Measurements from ENCODE around the gene IQCH. TPM values are rescaled to one million over a fixed set of nuclear protein-coding genes. Genes with fewer than 3 reads are reported as not detected.

Gene IQCH
- total and polyA plus RNA-seq, 9 of the 15 experiments (the other 6 are each of a cell fraction or from before 2014, with no cell fraction given): 1.8 to 3.9 (median 2.7) TPM

GRCh38 chr15:67384761-67385160, 130.2 kb downstream of the IQCH start:
- WGBS (ENCODE audit: insufficient coverage, low coverage, missing lambda C conversion rate): 8% methylated on average over 4 of the region's 4 CpGs
- CTCF ChIA-PET (ENCODE audit: low intra/inter-chr PET ratio): interaction anchor here (2.6 kb wide), 1 partner anchor 49 kb away, joined by 12 read pairs; no protein-coding TSS in a partner anchor
- DNase-seq (ENCODE audit: extremely low read depth in 1 of 4, low spot score in 3 of 4) (no peak), FAIRE-seq (no peak), ATAC-seq (no peak)
- no TSS peak for BruUV-seq (replicated peaks)
- Histone ChIP-seq H2AFZ (ENCODE audit: low read depth, low read length) (no peak overlapping the region), H3K4me3 (no peak overlapping the region), H3K9me3 (replicated peaks; ENCODE audit: control insufficient read depth, insufficient read depth, low read depth, low read length) (no peaks in the 10 kb centered on the region), H3K9ac (ENCODE audit: insufficient read depth in 1 of 2, low read depth in 2 of 2, low read length in 2 of 2) (no peak overlapping the region), H3K36me3 (ENCODE audit: control insufficient read depth, insufficient read depth, low read length) (no peaks in the 10 kb centered on the region), H3K4me1 (replicated peaks in 1 of 2; ENCODE audit: control insufficient read depth in 2 of 2, insufficient read depth in 2 of 2, low read length in 2 of 2) (no peaks in the 10 kb centered on the region; a peak in 1 of 5 replicates), H4K20me1 (replicated peaks; ENCODE audit: control insufficient read depth, insufficient read depth, low read length) (no peaks in the 10 kb centered on the region), H3K27me3 (ENCODE audit: control insufficient read depth in 2 of 2, insufficient read depth in 2 of 2, low read length in 2 of 2) (no peaks in the 10 kb centered on the region), H3K27ac (ENCODE audit: extremely low read depth, low read depth, low read length) (no peak overlapping the region), H3K79me2 (ENCODE audit: control insufficient read depth, insufficient read depth, low read length) (no peaks in the 10 kb centered on the region), H3K9me1 (ENCODE audit: control insufficient read depth, insufficient read depth, low read length) (no peaks in the 10 kb centered on the region), H3K4me2 (ENCODE audit: insufficient read depth, low read length) (no peak overlapping the region)
- TF ChIP-seq CBX8 (IDR thresholded peaks at IDR 0.05; ENCODE audit: borderline replicate concordance, extremely low read depth, low read depth, low read length, poor library complexity, severe bottlenecking): peak; percentile 82
- no peak for TF ChIP-seq SRSF3 (IDR thresholded peaks at IDR 0.05; ENCODE audit: insufficient read depth, low read length)
- TF ChIP-seq CBX2 (IDR thresholded peaks at IDR 0.05; ENCODE audit: insufficient read depth, low read length, poor library complexity, severe bottlenecking): peak; percentile 85
- TF ChIP-seq RB1 (IDR thresholded peaks at IDR 0.05; ENCODE audit: low read depth): no peak
- POLR2A ChIA-PET: no interaction called here
- intact Hi-C loops (cut with micrococcal nuclease) (loop anchor here (1.0 to 2.0 kb wide), 2 partner anchors 49 to 450 kb away; no protein-coding TSS in a partner anchor), in situ Hi-C loops (cut with MboI) (no loop called here)

GRCh38 chr15:67385971-67386370, 131.4 kb downstream of the IQCH start:
- H3K36me3 ChIP-seq (ENCODE audit: control insufficient read depth, insufficient read depth, low read length): no peaks in the 10 kb centered on the region
- no peak overlapping the region for H3K27ac ChIP-seq (ENCODE audit: extremely low read depth, low read depth, low read length)
- in situ Hi-C loops (cut with MboI) (no loop called here), intact Hi-C loops (cut with micrococcal nuclease) (loop anchor here (2.0 kb wide), 1 partner anchor 449 kb away; no protein-coding TSS in a partner anchor)
- FAIRE-seq: no peak
- H3K9me1 ChIP-seq (ENCODE audit: control insufficient read depth, insufficient read depth, low read length): no peaks in the 10 kb centered on the region
- H3K27me3 ChIP-seq (ENCODE audit: control insufficient read depth in 2 of 2, insufficient read depth in 2 of 2, low read length in 2 of 2): no peaks in the 10 kb centered on the region
- no peaks in the 10 kb centered on the region for H3K9me3 ChIP-seq (replicated peaks; ENCODE audit: control insufficient read depth, insufficient read depth, low read depth, low read length)
- H3K4me2 ChIP-seq (ENCODE audit: insufficient read depth, low read length): no peak overlapping the region
- no peak overlapping the region for H3K9ac ChIP-seq (ENCODE audit: insufficient read depth in 1 of 2, low read depth in 2 of 2, low read length in 2 of 2)
- no peaks in the 10 kb centered on the region; a peak in 1 of 5 replicates for H3K4me1 ChIP-seq (replicated peaks in 1 of 2; ENCODE audit: control insufficient read depth in 2 of 2, insufficient read depth in 2 of 2, low read length in 2 of 2)
- no peak for ATAC-seq
- CTCF ChIA-PET (ENCODE audit: low intra/inter-chr PET ratio): interaction anchor here (1.1 kb wide), 1 partner anchor 48 kb away, joined by 3 read pairs; no protein-coding TSS in a partner anchor
- no peak for DNase-seq (ENCODE audit: extremely low read depth in 1 of 4, low spot score in 3 of 4)
- no TSS peak for BruUV-seq (replicated peaks)
- no peaks in the 10 kb centered on the region for H3K79me2 ChIP-seq (ENCODE audit: control insufficient read depth, insufficient read depth, low read length)
- no peak overlapping the region for H3K4me3 ChIP-seq
- TF ChIP-seq HSF4 (CRISPR knock-in tag; IDR thresholded peaks at IDR 0.05; ENCODE audit: borderline replicate concordance) (no peak), MCM3 (IDR thresholded peaks at IDR 0.05) (no peak), SRSF1 (IDR thresholded peaks at IDR 0.05; ENCODE audit: low read depth, low read length) (no peak), GATAD2A (IDR thresholded peaks at IDR 0.05) (no peak), RAD21 (CRISPR knock-in tag; conservative IDR thresholded peaks at IDR 0.05 in 1 of 2, IDR thresholded peaks at IDR 0.05 in 1 of 2) (peak in 1 of 2 experiments; percentile 48; a peak in 2 of 4 replicates)
- TF ChIP-seq, protein P1, sequence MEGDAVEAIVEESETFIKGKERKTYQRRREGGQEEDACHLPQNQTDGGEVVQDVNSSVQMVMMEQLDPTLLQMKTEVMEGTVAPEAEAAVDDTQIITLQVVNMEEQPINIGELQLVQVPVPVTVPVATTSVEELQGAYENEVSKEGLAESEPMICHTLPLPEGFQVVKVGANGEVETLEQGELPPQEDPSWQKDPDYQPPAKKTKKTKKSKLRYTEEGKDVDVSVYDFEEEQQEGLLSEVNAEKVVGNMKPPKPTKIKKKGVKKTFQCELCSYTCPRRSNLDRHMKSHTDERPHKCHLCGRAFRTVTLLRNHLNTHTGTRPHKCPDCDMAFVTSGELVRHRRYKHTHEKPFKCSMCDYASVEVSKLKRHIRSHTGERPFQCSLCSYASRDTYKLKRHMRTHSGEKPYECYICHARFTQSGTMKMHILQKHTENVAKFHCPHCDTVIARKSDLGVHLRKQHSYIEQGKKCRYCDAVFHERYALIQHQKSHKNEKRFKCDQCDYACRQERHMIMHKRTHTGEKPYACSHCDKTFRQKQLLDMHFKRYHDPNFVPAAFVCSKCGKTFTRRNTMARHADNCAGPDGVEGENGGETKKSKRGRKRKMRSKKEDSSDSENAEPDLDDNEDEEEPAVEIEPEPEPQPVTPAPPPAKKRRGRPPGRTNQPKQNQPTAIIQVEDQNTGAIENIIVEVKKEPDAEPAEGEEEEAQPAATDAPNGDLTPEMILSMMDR (IDR thresholded peaks at IDR 0.05 in 2 of 3, conservative IDR thresholded peaks at IDR 0.05 in 1 of 3; ENCODE audit: insufficient read depth in 2 of 3, low read depth in 1 of 3, low read length in 3 of 3): peak in 1 of 3 experiments; percentile 41; a peak in 2 of 6 replicates
- TF ChIP-seq, protein P2, sequence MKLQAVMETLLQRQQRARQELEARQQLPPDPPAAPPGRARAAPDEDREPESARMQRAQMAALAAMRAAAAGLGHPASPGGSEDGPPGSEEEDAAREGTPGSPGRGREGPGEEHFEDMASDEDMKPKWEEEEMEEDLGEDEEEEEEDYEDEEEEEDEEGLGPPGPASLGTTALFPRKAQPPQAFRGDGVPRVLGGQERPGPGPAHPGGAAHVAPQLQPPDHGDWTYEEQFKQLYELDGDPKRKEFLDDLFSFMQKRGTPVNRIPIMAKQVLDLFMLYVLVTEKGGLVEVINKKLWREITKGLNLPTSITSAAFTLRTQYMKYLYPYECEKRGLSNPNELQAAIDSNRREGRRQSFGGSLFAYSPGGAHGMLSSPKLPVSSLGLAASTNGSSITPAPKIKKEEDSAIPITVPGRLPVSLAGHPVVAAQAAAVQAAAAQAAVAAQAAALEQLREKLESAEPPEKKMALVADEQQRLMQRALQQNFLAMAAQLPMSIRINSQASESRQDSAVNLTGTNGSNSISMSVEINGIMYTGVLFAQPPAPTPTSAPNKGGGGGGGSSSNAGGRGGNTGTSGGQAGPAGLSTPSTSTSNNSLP (IDR thresholded peaks at IDR 0.05; ENCODE audit: borderline replicate concordance, low read depth, low read length): 0 out of 2 replicates have a peak, but pooled peaks have one; percentile 48
- POLR2A ChIA-PET: no interaction called here
- H4K20me1 ChIP-seq (replicated peaks; ENCODE audit: control insufficient read depth, insufficient read depth, low read length): no peaks in the 10 kb centered on the region
- H2AFZ ChIP-seq (ENCODE audit: low read depth, low read length): no peak overlapping the region
- WGBS (ENCODE audit: insufficient coverage, low coverage, missing lambda C conversion rate): 0% methylated on average over 1 of the region's 1 CpG

Measured in K562 (cell line).